HG03520 (cell line): ENCODE measurements around the gene TUBB4B.
A peak's percentile ranks its signal among the peaks of the same experiment; 100 is the strongest.
"Not testable (repeated sequence)": the region's sequence is repeated elsewhere in the genome, so short reads cannot be mapped to it uniquely, and the experiment has no call there.

Experiments used
- ATAC-seq: cut with Tn5 transposase; IDR thresholded peaks from one replicate; pipeline ENCODE4 v1.9.1; 2021; ENCODE audit warnings: mild to moderate bottlenecking, moderate library complexity; ENCODE audit not compliant: unreplicated experiment

TUBB4B gene

GRCh38 chr9:137235424-137236237, 5.5 kb upstream of the TUBB4B start:
- ATAC-seq: no peak

- ATAC-seq: peak; percentile 23
These were observed 4.7 kb upstream of the TUBB4B start for GRCh38 chr9:137236238-137236935.

GRCh38 chr9:137236936-137237421, 4.1 kb upstream of the TUBB4B start:
- ATAC-seq: no peak

GRCh38 chr9:137237759-137238726, 3.0 kb upstream of the TUBB4B start:
- ATAC-seq: no peak

GRCh38 chr9:137239541-137240200, 1.4 kb upstream of the TUBB4B start:
- not testable (repeated sequence) for ATAC-seq

GRCh38 chr9:137240318-137240840, 708 bp upstream of the TUBB4B start:
- peak; percentile 13 for ATAC-seq

- ATAC-seq: peak; percentile 9
These were observed 592 bp downstream of the TUBB4B start for GRCh38 chr9:137241490-137242268.

GRCh38 chr9:137242269-137243203, 1.4 kb downstream of the TUBB4B start:
- ATAC-seq: no peak

- not testable (repeated sequence) for ATAC-seq
These were observed 2.2 kb downstream of the TUBB4B start for GRCh38 chr9:137243266-137243625.

- ATAC-seq: no peak
These were observed 2.8 kb downstream of the TUBB4B start for GRCh38 chr9:137243626-137244485.

- ATAC-seq: no peak
These were observed 3.7 kb downstream of the TUBB4B start for GRCh38 chr9:137244486-137245449.

GRCh38 chr9:137245450-137246421, 4.6 kb downstream of the TUBB4B start:
- ATAC-seq: no peak

GRCh38 chr9:137247135-137247915, 6.2 kb downstream of the TUBB4B start:
- ATAC-seq: no peak

GRCh38 chr9:137247916-137248175, 6.8 kb downstream of the TUBB4B start:
- ATAC-seq: no peak
